GM23338 (cell line): ENCODE data around the gene EXOSC7. TPM values are rescaled to one million over a fixed set of nuclear protein-coding genes. Genes with fewer than 3 reads are reported as not detected.

Source experiments
- ATAC-seq: fragments of 200-7000 bp; cut with Tn5 transposase; 3 replicates; pipeline ENCODE4 v1.9.1; 2020
- DNase-seq: peaks from one replicate; pipeline ENCODE4 v3.0.0-alpha.2; 2015; ENCODE audit warnings: low spot score
- H2AFZ ChIP-seq: fragments of 200-600 bp; sonication (generic); 2 replicates; pipeline ENCODE4 v1.8.0; 2016; ENCODE audit warnings: antibody characterized with exemption, mild to moderate bottlenecking, moderate library complexity
- H3F3A ChIP-seq: fragments of 200-600 bp; sonication (generic); replicated peaks from 2 replicates; pipeline ENCODE4 v1.8.0; 2017; ENCODE audit warnings: antibody characterized with exemption, mixed run types, low read depth
- H3K27ac ChIP-seq: fragments of 200-600 bp; sonication (generic); 2 replicates; pipeline ENCODE4 v1.6.1; 2016; ENCODE audit warnings: low read depth
- H3K27me3 ChIP-seq: fragments of 200-600 bp; sonication (generic); 2 replicates; pipeline ENCODE4 v1.8.0; 2016; ENCODE audit warnings: mild to moderate bottlenecking, mixed run types, moderate library complexity; ENCODE audit not compliant: insufficient read depth
- H3K36me3 ChIP-seq: fragments of 200-600 bp; sonication (generic); 2 replicates; pipeline ENCODE4 v1.8.0; 2016; ENCODE audit warnings: mild to moderate bottlenecking; ENCODE audit not compliant: insufficient read depth
- H3K4me1 ChIP-seq: fragments of 200-600 bp; sonication (generic); 2 replicates; pipeline ENCODE4 v1.8.0; 2016; ENCODE audit warnings: mild to moderate bottlenecking, moderate library complexity; ENCODE audit not compliant: insufficient read depth
- H3K4me2 ChIP-seq: fragments of 200-600 bp; sonication (generic); 2 replicates; pipeline ENCODE4 v1.7.1; 2017; ENCODE audit warnings: mixed run types
- H3K4me3 ChIP-seq: fragments of 200-600 bp; sonication (generic); 2 replicates; pipeline ENCODE4 v1.6.1; 2016; ENCODE audit warnings: mixed run types
- H3K79me2 ChIP-seq: fragments of 200-600 bp; sonication (generic); replicated peaks from 2 replicates; pipeline ENCODE4 v1.8.0; 2017; ENCODE audit warnings: mild to moderate bottlenecking; ENCODE audit not compliant: insufficient read depth
- H3K9me2 ChIP-seq: fragments of 200-600 bp; sonication (generic); 2 replicates; pipeline ENCODE4 v1.8.0; 2017; ENCODE audit not compliant: insufficient read depth
- H4K20me1 ChIP-seq: fragments of 200-600 bp; sonication (generic); replicated peaks from 2 replicates; pipeline ENCODE4 v1.8.0; 2017; ENCODE audit warnings: mild to moderate bottlenecking; ENCODE audit not compliant: insufficient read depth
- H3K27ac Mint-ChIP-seq: 2 replicates; pipeline ENCODE4 v1.8.0; 2020; ENCODE audit warnings: inconsistent platforms, mild to moderate bottlenecking, moderate library complexity, mixed read lengths
- H3K27me3 Mint-ChIP-seq: 3 replicates; pipeline ENCODE4 v1.8.0; 2022; ENCODE audit warnings: low read depth, mild to moderate bottlenecking, moderate library complexity, mixed read lengths, inconsistent platforms; ENCODE audit not compliant: insufficient read depth, poor library complexity
- H3K36me3 Mint-ChIP-seq: 3 replicates; pipeline ENCODE4 v1.8.0; 2021; ENCODE audit warnings: low read depth, mild to moderate bottlenecking, inconsistent platforms, moderate library complexity, mixed read lengths
- H3K4me1 Mint-ChIP-seq: 3 replicates; pipeline ENCODE4 v1.8.0; 2020; ENCODE audit warnings: mild to moderate bottlenecking, inconsistent platforms, mixed read lengths
- H3K4me3 Mint-ChIP-seq: 3 replicates; pipeline ENCODE4 v1.8.0; 2021; ENCODE audit warnings: moderate library complexity, mild to moderate bottlenecking, inconsistent platforms, mixed read lengths
- H3K9me3 Mint-ChIP-seq: 3 replicates; pipeline ENCODE4 v1.8.0; 2020; ENCODE audit warnings: moderate library complexity, mild to moderate bottlenecking, inconsistent platforms, mixed read lengths
- CREB1 ChIP-seq: fragments of 250-450 bp; sonication (Bioruptor Pico); IDR thresholded peaks from 2 replicates; pipeline ENCODE4 v1.5.0; 2020; ENCODE audit warnings: low read depth, mild to moderate bottlenecking, moderate library complexity
- CTCF ChIP-seq, 2 experiments: fragments of 200-600 bp in 1 of 2; sonication (generic) in 1 of 2; conservative IDR thresholded peaks; 2 replicates each; pipeline versions ENCODE4 v1.5.1 to v1.6.1; 2016 to 2017; ENCODE audit warnings: antibody characterized with exemption in 2 of 2, low read depth in 2 of 2, mild to moderate bottlenecking in 2 of 2, moderate library complexity in 1 of 2
- EZH2 ChIP-seq: fragments of 200-600 bp; sonication (generic); IDR thresholded peaks from one replicate; pipeline ENCODE4 v1.8.0; 2017; ENCODE audit warnings: antibody characterized with exemption, mild to moderate bottlenecking, low read depth; ENCODE audit not compliant: unreplicated experiment
- EZH2phosphoT487 ChIP-seq: fragments of 200-600 bp; sonication (generic); IDR thresholded peaks from one replicate; pipeline ENCODE4 v1.8.1; 2018; ENCODE audit warnings: antibody characterized with exemption; ENCODE audit not compliant: unreplicated experiment
- JUNB ChIP-seq: IDR thresholded peaks from one replicate; pipeline ENCODE4 v1.6.1; 2016; ENCODE audit warnings: antibody characterized with exemption; ENCODE audit not compliant: unreplicated experiment
- NANOG ChIP-seq: IDR thresholded peaks from 2 replicates; pipeline ENCODE4 v1.6.1; 2016; ENCODE audit warnings: antibody characterized with exemption, borderline replicate concordance
- POLR2AphosphoS5 ChIP-seq: IDR thresholded peaks from 2 replicates; pipeline ENCODE4 v1.6.1; 2016; ENCODE audit warnings: antibody characterized with exemption, low read depth
- REST ChIP-seq: IDR thresholded peaks from one replicate; pipeline ENCODE4 v1.6.1; 2018; ENCODE audit warnings: antibody characterized with exemption; ENCODE audit not compliant: unreplicated experiment
- STAT1 ChIP-seq: IDR thresholded peaks from one replicate; pipeline ENCODE4 v1.6.1; 2016; ENCODE audit warnings: antibody characterized with exemption; ENCODE audit not compliant: unreplicated experiment
- ZNF114 ChIP-seq: fragments of 250-450 bp; sonication (Bioruptor Pico); IDR thresholded peaks from 2 replicates; pipeline ENCODE4 v1.5.0; 2020; ENCODE audit warnings: mild to moderate bottlenecking, moderate library complexity
- ZNF331 ChIP-seq: fragments of 250-450 bp; sonication (Bioruptor Pico); IDR thresholded peaks from 2 replicates; pipeline ENCODE4 v1.5.0; 2020; ENCODE audit warnings: low read depth, mild to moderate bottlenecking, moderate library complexity
- ZNF462 ChIP-seq: fragments of 250-450 bp; sonication (Bioruptor Pico); IDR thresholded peaks from 2 replicates; pipeline ENCODE4 v1.5.0; 2020; ENCODE audit warnings: mild to moderate bottlenecking, moderate library complexity
- polyA plus RNA-seq: library from polyadenylated mRNA; unstranded; fragments of >200 nt; fragmentation: Nextera tagmentation; extraction: Ambion mirVana; gene quantifications from 2 replicates; pipeline ENCODE4 v1.2.1, GENCODE V29; 2016
- total RNA-seq: library from RNA; depleted of rRNA; stranded (reverse); fragments of >200 nt; shearing (Covaris generic); gene quantifications from 2 replicates; pipeline ENCODE4 v1.2.3, GENCODE V29; 2014
- TF ChIP-seq, protein P1 (sequence below): IDR thresholded peaks from 2 replicates; pipeline ENCODE4 v1.6.1; 2016; ENCODE audit warnings: antibody characterized with exemption

The EXOSC7 gene
- total and polyA plus RNA-seq, 2 experiments from 2014 or later, result 84.8 to 120 TPM

GRCh38 chr3:44926921-44927320 is 49.1 kb upstream of the EXOSC7 start:
- Histone ChIP-seq H3K4me1 (no peaks in the 10 kb centered on the region), H3K79me2 (no peaks in the 10 kb centered on the region), H3K9me2 (no peaks in the 10 kb centered on the region), H3F3A (no peaks in the 10 kb centered on the region), H4K20me1 (no peaks in the 10 kb centered on the region; the same call in 1 of the 2 replicates), H2AFZ (no peak overlapping the region), H3K27ac (no peak overlapping the region), H3K4me3 (no peak overlapping the region), H3K27me3 (no peaks in the 10 kb centered on the region), H3K4me2 (no peak overlapping the region), H3K36me3 (no peaks in the 10 kb centered on the region; the same call in 1 of the 2 replicates)
- Mint-ChIP-seq H3K9me3 (no peaks in the 10 kb centered on the region), H3K4me1 (no peaks in the 10 kb centered on the region), H3K27me3 (peaks cover 8% of the 10 kb centered on the region), H3K4me3 (no peak overlapping the region), H3K36me3 (peaks cover 26% of the 10 kb centered on the region), H3K27ac (no peak overlapping the region)
- ATAC-seq (no peak), DNase-seq (no peak)
- no peak for TF ChIP-seq CTCF (conservative IDR thresholded peaks at IDR 0.05; ENCODE audit: low read depth in 2 of 2)
- TF ChIP-seq REST, result no peak
- TF ChIP-seq EZH2, result no peak
- TF ChIP-seq, protein P1, sequence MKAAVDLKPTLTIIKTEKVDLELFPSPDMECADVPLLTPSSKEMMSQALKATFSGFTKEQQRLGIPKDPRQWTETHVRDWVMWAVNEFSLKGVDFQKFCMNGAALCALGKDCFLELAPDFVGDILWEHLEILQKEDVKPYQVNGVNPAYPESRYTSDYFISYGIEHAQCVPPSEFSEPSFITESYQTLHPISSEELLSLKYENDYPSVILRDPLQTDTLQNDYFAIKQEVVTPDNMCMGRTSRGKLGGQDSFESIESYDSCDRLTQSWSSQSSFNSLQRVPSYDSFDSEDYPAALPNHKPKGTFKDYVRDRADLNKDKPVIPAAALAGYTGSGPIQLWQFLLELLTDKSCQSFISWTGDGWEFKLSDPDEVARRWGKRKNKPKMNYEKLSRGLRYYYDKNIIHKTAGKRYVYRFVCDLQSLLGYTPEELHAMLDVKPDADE, result no peak
- TF ChIP-seq ZNF331 (CRISPR knock-in tag), result no peak
- TF ChIP-seq JUNB, result no peak
- no peak for TF ChIP-seq STAT1
- no peak for TF ChIP-seq ZNF462
- no peak for TF ChIP-seq NANOG
- TF ChIP-seq EZH2phosphoT487, result no peak
- no peak for TF ChIP-seq CREB1
- no peak for TF ChIP-seq POLR2AphosphoS5
- no peak for TF ChIP-seq ZNF114 (CRISPR knock-in tag)
